MG63 (cell line): ENCODE results near the gene CXorf65. TPM values are rescaled to one million over a fixed set of nuclear protein-coding genes. Genes with fewer than 3 reads are reported as not detected.
A peak's percentile ranks its signal among the peaks of the same experiment; 100 is the strongest.

ENCODE experiments used
- DNase-seq: peaks from one replicate; pipeline ENCODE4 v3.0.0-alpha.2; 2020
- H3K27me3 ChIP-seq: fragments of 250-450 bp; sonication (Bioruptor Pico); 2 replicates; pipeline ENCODE4 v1.5.1; 2020; ENCODE audit warnings: mild to moderate bottlenecking, moderate library complexity
- H3K36me3 ChIP-seq: fragments of 250-450 bp; sonication (Bioruptor Pico); 2 replicates; pipeline ENCODE4 v1.5.1; 2020; ENCODE audit warnings: mild to moderate bottlenecking, moderate library complexity
- H3K4me3 ChIP-seq: fragments of 250-450 bp; sonication (Bioruptor Pico); 2 replicates; pipeline ENCODE4 v1.5.1; 2020; ENCODE audit warnings: mild to moderate bottlenecking, moderate library complexity
- H3K9me3 ChIP-seq: fragments of 250-450 bp; sonication (Bioruptor Pico); 2 replicates; pipeline ENCODE4 v1.5.1; 2020; ENCODE audit warnings: mild to moderate bottlenecking, moderate library complexity
- total RNA-seq: library from RNA; depleted of rRNA; stranded (reverse); fragments of >200 nt; shearing (Covaris generic); gene quantifications from 2 replicates; pipeline ENCODE4 v1.2.3, GENCODE V29; 2014; ENCODE audit warnings: low replicate concordance; rRNA removed

Gene CXorf65
- not detected in 2 replicates for total RNA-seq

- DNase-seq = no peak
- no peak within 1 kb of the TSS for H3K4me3 ChIP-seq
- no peaks in the 10 kb centered on the region for H3K9me3 ChIP-seq
- H3K27me3 ChIP-seq = no peaks in the 10 kb centered on the region
- H3K36me3 ChIP-seq = no peaks in the 10 kb centered on the region
Measured at GRCh38 chrX:71106427-71106826, at the start of gene CXorf65. Gene CXorf65 (minus strand): TSS chrX:71106740. CDS start chrX:71106556, 184 bp downstream.

- Histone ChIP-seq H3K27me3 (no peaks in the 10 kb centered on the region), H3K36me3 (no peaks in the 10 kb centered on the region), H3K9me3 (no peaks in the 10 kb centered on the region), H3K4me3 (no peak overlapping the region)
- no peak for DNase-seq
Measured at GRCh38 chrX:71154641-71155040, 48.1 kb upstream of the CXorf65 start.

GRCh38 chrX:71154196-71154595 lies 47.7 kb upstream of the CXorf65 start:
- H3K4me3 ChIP-seq = no peak overlapping the region
- H3K9me3 ChIP-seq = no peaks in the 10 kb centered on the region
- H3K27me3 ChIP-seq = no peaks in the 10 kb centered on the region
- no peaks in the 10 kb centered on the region for H3K36me3 ChIP-seq
- DNase-seq = no peak

- Histone ChIP-seq H3K27me3 (no peaks in the 10 kb centered on the region), H3K4me3 (no peak overlapping the region), H3K9me3 (no peaks in the 10 kb centered on the region), H3K36me3 (no peaks in the 10 kb centered on the region)
- DNase-seq = no peak
Measured at GRCh38 chrX:71151366-71151765, 44.8 kb upstream of the CXorf65 start.

- DNase-seq = no peak
- H3K4me3 ChIP-seq = no peak overlapping the region
- no peaks in the 10 kb centered on the region for H3K27me3 ChIP-seq
- H3K36me3 ChIP-seq = no peaks in the 10 kb centered on the region
- H3K9me3 ChIP-seq = no peaks in the 10 kb centered on the region
Measured at GRCh38 chrX:71148278-71148663, 41.7 kb upstream of the CXorf65 start.

- Histone ChIP-seq H3K4me3 (no peak overlapping the region), H3K27me3 (no peaks in the 10 kb centered on the region), H3K9me3 (no peaks in the 10 kb centered on the region), H3K36me3 (no peaks in the 10 kb centered on the region)
- DNase-seq = no peak
Measured at GRCh38 chrX:71147496-71148277, 41.1 kb upstream of the CXorf65 start.

GRCh38 chrX:71144651-71145050 lies 38.1 kb upstream of the CXorf65 start, which contains the start of gene NLGN3:
Gene NLGN3 (plus strand): TSS chrX:71144841. CDS start chrX:71147750, 2,909 bp downstream.
- Histone ChIP-seq H3K4me3 (no peak within 1 kb of the TSS), H3K36me3 (no peaks in the 10 kb centered on the region)
- no peak for DNase-seq

GRCh38 chrX:71143508-71143907 lies 37.0 kb upstream of the CXorf65 start:
- H3K27me3 ChIP-seq = no peaks in the 10 kb centered on the region
- DNase-seq = peak; percentile 4
- no peak overlapping the region for H3K4me3 ChIP-seq
- no peaks in the 10 kb centered on the region for H3K9me3 ChIP-seq
- no peaks in the 10 kb centered on the region for H3K36me3 ChIP-seq

More at GRCh38 chrX:71144651-71145050, 38.1 kb upstream of the CXorf65 start, which contains the start of gene NLGN3:
- Histone ChIP-seq H3K9me3 (no peaks in the 10 kb centered on the region), H3K27me3 (no peaks in the 10 kb centered on the region)

- H3K9me3 ChIP-seq = no peaks in the 10 kb centered on the region
- no peaks in the 10 kb centered on the region; the same call in 1 of the 2 replicates for H3K36me3 ChIP-seq
- H3K4me3 ChIP-seq = no peak overlapping the region
Measured at GRCh38 chrX:71140440-71140839, 33.9 kb upstream of the CXorf65 start.

GRCh38 chrX:71131510-71131909 lies 25.0 kb upstream of the CXorf65 start:
- peaks cover 9% of the 10 kb centered on the region for H3K36me3 ChIP-seq
- H3K9me3 ChIP-seq = no peaks in the 10 kb centered on the region
- H3K4me3 ChIP-seq = no peak overlapping the region
- H3K27me3 ChIP-seq = no peaks in the 10 kb centered on the region
- DNase-seq = no peak

More at GRCh38 chrX:71140440-71140839, 33.9 kb upstream of the CXorf65 start:
- DNase-seq = no peak
- H3K27me3 ChIP-seq = no peaks in the 10 kb centered on the region

- DNase-seq = peak; percentile 12
- H3K27me3 ChIP-seq = no peaks in the 10 kb centered on the region
- no peaks in the 10 kb centered on the region for H3K9me3 ChIP-seq
- no peak overlapping the region for H3K4me3 ChIP-seq
- H3K36me3 ChIP-seq = peaks cover 9% of the 10 kb centered on the region
Measured at GRCh38 chrX:71128915-71129765, 22.6 kb upstream of the CXorf65 start.

GRCh38 chrX:71128166-71128833 lies 21.8 kb upstream of the CXorf65 start:
- peaks cover 9% of the 10 kb centered on the region for H3K36me3 ChIP-seq
- no peaks in the 10 kb centered on the region for H3K27me3 ChIP-seq
- DNase-seq = no peak
- no peaks in the 10 kb centered on the region for H3K9me3 ChIP-seq
- H3K4me3 ChIP-seq = no peak overlapping the region

- DNase-seq = no peak
- H3K36me3 ChIP-seq = no peaks in the 10 kb centered on the region
- no peaks in the 10 kb centered on the region for H3K9me3 ChIP-seq
- no peaks in the 10 kb centered on the region for H3K27me3 ChIP-seq
- peak overlapping the region; percentile 75 for H3K4me3 ChIP-seq
Measured at GRCh38 chrX:71118985-71119535, 12.5 kb upstream of the CXorf65 start.

GRCh38 chrX:71118032-71118984 lies 11.8 kb upstream of the CXorf65 start, which contains the start of gene MED12:
Gene MED12 (plus strand): TSS chrX:71118596. CDS start chrX:71118755, 159 bp downstream.
- Histone ChIP-seq H3K9me3 (no peaks in the 10 kb centered on the region), H3K36me3 (no peaks in the 10 kb centered on the region), H3K27me3 (no peaks in the 10 kb centered on the region), H3K4me3 (peak within 1 kb of the TSS; percentile 75)
- peak; percentile 76 for DNase-seq

- Histone ChIP-seq H3K9me3 (no peaks in the 10 kb centered on the region), H3K36me3 (no peaks in the 10 kb centered on the region), H3K4me3 (no peak overlapping the region), H3K27me3 (no peaks in the 10 kb centered on the region)
- DNase-seq = no peak
Measured at GRCh38 chrX:71117358-71117757, 10.8 kb upstream of the CXorf65 start.
